Measurements from ENCODE around the gene ZNF451. TPM values are rescaled to one million over a fixed set of nuclear protein-coding genes. Genes with fewer than 3 reads are reported as not detected.

The ZNF451 gene
- total RNA-seq, 4 donors from 2014 or later = 34.9 to 102 (median 42.7) TPM

DNA sequence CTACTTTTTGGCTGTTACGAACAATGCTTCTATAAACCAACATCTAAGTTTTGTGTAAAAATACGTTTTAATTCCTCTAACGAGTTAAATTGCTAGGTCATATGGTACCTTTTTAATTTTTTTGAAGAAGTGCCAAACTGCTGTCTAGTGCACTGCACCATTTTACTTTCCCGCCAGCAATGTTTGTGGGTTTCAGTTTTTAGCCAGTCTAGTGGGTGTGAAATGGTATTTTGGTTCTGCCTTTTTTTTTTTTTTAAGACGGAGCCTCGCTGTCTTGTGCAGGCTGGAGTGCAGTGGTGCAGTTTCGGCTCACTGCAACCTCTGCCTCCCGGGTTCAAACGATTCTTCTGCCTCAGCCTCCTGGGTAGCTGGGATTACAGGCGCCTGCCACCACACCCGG is 48.0 kb downstream of the ZNF451 start:
- no peaks in the 10 kb centered on the region for H3K27me3 ChIP-seq
- no peak for TF ChIP-seq EP300 (IDR thresholded peaks at IDR 0.05)
- TF ChIP-seq POLR2AphosphoS5 (IDR thresholded peaks at IDR 0.05) = no peak
- TF ChIP-seq CTCF (IDR thresholded peaks at IDR 0.05) = no peak
- no peak for TF ChIP-seq POLR2A (IDR thresholded peaks at IDR 0.05)
- H3K4me1 ChIP-seq = no peaks in the 10 kb centered on the region
- no peak overlapping the region for H3K27ac ChIP-seq
- no peaks in the 10 kb centered on the region for H3K9me3 ChIP-seq
- WGBS = 95% methylated on average over 11 of the region's 11 CpGs
- H3K4me3 ChIP-seq = no peak overlapping the region
- no peak for DNase-seq (ENCODE audit: low spot score in 2 of 2)
- H3K36me3 ChIP-seq = peaks cover 33% of the 10 kb centered on the region

DNA sequence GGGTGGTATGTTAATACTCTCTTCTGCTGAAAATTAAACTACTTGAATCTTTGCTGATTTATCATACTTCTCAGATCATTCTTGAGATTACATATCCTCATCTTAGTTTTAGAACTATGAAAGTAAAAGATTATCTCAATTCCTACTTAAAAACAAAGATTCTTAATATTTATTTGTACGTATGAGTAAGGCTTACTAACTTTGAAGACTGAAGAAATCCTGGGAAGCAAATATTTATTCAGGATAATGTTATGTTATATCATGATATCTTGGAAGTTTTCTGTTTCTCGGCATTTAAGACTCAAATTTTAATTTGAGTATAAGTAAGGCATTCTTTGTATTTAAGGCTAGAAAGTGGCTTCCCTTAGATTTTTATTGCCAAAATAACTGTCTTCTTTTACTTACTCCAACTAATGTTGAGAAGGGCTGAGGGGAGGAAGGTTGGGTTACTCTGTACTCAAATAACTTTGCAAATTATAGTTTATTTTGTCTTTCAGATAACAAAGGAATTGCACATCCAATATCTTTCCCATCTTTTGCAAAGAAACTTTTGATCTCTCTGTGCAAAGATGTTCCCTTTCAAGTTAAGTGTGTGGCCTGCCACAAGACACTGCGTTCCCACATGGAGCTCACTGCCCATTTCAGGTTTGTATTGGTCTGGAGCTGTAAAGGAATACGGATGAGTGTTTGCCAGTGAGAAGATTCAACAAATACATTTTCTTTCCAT is 51.6 kb downstream of the ZNF451 start:
- no peaks in the 10 kb centered on the region for H3K4me1 ChIP-seq
- H3K36me3 ChIP-seq = peaks cover 28% of the 10 kb centered on the region
- H3K27me3 ChIP-seq = no peaks in the 10 kb centered on the region
- H3K9me3 ChIP-seq = no peaks in the 10 kb centered on the region
- no peak overlapping the region for H3K27ac ChIP-seq
- no peak for DNase-seq (ENCODE audit: low spot score in 2 of 2)
- WGBS = 96% methylated on average over 4 of the region's 4 CpGs
- TF ChIP-seq POLR2AphosphoS5 (IDR thresholded peaks at IDR 0.05) = no peak
- TF ChIP-seq POLR2A (IDR thresholded peaks at IDR 0.05) = no peak
- TF ChIP-seq EP300 (IDR thresholded peaks at IDR 0.05) = no peak
- TF ChIP-seq CTCF (IDR thresholded peaks at IDR 0.05) = no peak
- H3K4me3 ChIP-seq = no peak overlapping the region

DNA sequence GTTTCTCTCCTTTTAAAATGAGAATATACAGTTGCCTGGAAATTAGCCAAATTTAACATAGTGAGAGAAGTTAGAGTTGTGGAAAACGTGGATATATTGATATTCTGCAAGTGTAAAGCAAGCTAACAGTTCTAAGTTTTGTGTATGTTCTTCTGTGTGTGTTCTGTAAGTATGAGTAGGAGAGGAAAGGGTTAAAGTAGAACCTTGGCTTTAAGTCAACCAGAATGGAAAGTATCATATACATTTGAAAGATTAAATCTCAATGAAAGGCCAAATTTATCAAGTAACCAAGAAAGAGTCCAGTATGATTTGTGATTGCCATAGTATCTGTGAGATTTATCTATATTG is 52.2 kb downstream of the ZNF451 start:
- no peaks in the 10 kb centered on the region for H3K9me3 ChIP-seq
- 85% methylated on average over 1 of the region's 1 CpG for WGBS
- H3K36me3 ChIP-seq = peaks cover 31% of the 10 kb centered on the region
- H3K4me1 ChIP-seq = no peaks in the 10 kb centered on the region
- no peak for TF ChIP-seq EP300 (IDR thresholded peaks at IDR 0.05)
- TF ChIP-seq POLR2A (IDR thresholded peaks at IDR 0.05) = no peak
- no peak for TF ChIP-seq CTCF (IDR thresholded peaks at IDR 0.05)
- no peak for TF ChIP-seq POLR2AphosphoS5 (IDR thresholded peaks at IDR 0.05)
- no peaks in the 10 kb centered on the region for H3K27me3 ChIP-seq
- no peak overlapping the region for H3K27ac ChIP-seq
- DNase-seq (ENCODE audit: low spot score in 2 of 2) = no peak
- no peak overlapping the region for H3K4me3 ChIP-seq

GRCh38 chr6:57143690-57144089 is 53.7 kb downstream of the ZNF451 start:
- peaks cover 44% of the 10 kb centered on the region for H3K36me3 ChIP-seq
- 100% methylated on average over 1 of the region's 1 CpG for WGBS
- H3K27me3 ChIP-seq = no peaks in the 10 kb centered on the region

DNA sequence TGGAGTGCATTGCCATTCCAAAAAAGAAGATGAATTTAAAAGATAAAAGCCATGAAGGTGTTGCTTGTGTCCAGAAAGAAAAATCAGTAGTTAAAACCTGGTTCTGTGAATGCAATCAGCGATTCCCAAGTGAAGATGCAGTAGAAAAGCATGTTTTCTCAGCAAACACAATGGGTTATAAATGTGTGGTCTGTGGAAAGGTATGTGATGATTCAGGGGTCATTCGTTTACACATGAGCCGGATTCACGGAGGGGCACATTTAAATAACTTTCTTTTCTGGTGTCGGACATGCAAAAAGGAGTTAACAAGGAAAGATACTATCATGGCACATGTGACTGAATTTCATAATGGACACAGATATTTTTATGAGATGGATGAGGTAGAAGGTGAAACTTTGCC is 57.4 kb downstream of the ZNF451 start:
- TF ChIP-seq EP300 (IDR thresholded peaks at IDR 0.05) (no peak), CTCF (IDR thresholded peaks at IDR 0.05) (no peak), POLR2A (IDR thresholded peaks at IDR 0.05) (no peak), POLR2AphosphoS5 (IDR thresholded peaks at IDR 0.05) (no peak)

More at GRCh38 chr6:57143690-57144089, 53.7 kb downstream of the ZNF451 start:
- H3K4me3 ChIP-seq = no peak overlapping the region
- DNase-seq (ENCODE audit: low spot score in 2 of 2) = no peak
- TF ChIP-seq CTCF (IDR thresholded peaks at IDR 0.05) (no peak), POLR2AphosphoS5 (IDR thresholded peaks at IDR 0.05) (no peak), EP300 (IDR thresholded peaks at IDR 0.05) (no peak), POLR2A (IDR thresholded peaks at IDR 0.05) (no peak)
- H3K9me3 ChIP-seq = no peaks in the 10 kb centered on the region
- no peaks in the 10 kb centered on the region for H3K4me1 ChIP-seq
- no peak overlapping the region for H3K27ac ChIP-seq

More for the DNA sequence above, 57.4 kb downstream of the ZNF451 start:
- Histone ChIP-seq H3K4me1 (no peaks in the 10 kb centered on the region), H3K4me3 (no peak overlapping the region), H3K36me3 (peaks cover 43% of the 10 kb centered on the region), H3K9me3 (no peaks in the 10 kb centered on the region), H3K27me3 (no peaks in the 10 kb centered on the region), H3K27ac (no peak overlapping the region)
- 93% methylated on average over 5 of the region's 5 CpGs for WGBS
- DNase-seq (ENCODE audit: low spot score in 2 of 2) = no peak
